Neural progenitor cell (in vitro differentiated cells): ENCODE results near the gene GLIS1.

Experiments
- EZH2 ChIP-seq: fragments of 200-600 bp; sonication (generic); IDR thresholded peaks from 2 replicates; pipeline ENCODE4 v1.6.1; 2017; ENCODE audit warnings: antibody characterized with exemption, mild to moderate bottlenecking, moderate library complexity
- TF ChIP-seq, protein P1 (sequence below): fragments of 200-600 bp; sonication (generic); IDR thresholded peaks from 2 replicates; pipeline ENCODE4 v1.5.1; 2017; ENCODE audit warnings: antibody characterized with exemption, mild to moderate bottlenecking

DNA sequence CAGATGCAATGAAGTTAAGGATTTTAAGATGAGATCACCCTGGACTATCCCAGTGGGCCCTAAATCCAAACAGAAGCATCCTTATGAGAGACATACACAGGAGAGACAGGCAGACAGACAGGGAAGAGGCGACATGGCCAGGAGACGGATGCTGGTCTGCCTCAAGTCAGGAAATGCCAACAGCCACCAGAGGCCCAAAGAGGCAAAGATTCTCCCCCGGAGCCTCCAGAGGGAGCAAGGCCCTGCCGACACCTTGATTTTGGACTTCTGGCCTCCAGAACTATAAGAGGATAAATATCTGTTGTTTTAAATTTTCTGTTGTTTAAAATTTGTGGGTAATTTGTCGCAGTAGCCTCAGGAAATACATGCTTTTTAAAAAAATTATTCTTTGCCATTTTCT lies 116.4 kb downstream of the GLIS1 start:
- TF ChIP-seq, protein P1, sequence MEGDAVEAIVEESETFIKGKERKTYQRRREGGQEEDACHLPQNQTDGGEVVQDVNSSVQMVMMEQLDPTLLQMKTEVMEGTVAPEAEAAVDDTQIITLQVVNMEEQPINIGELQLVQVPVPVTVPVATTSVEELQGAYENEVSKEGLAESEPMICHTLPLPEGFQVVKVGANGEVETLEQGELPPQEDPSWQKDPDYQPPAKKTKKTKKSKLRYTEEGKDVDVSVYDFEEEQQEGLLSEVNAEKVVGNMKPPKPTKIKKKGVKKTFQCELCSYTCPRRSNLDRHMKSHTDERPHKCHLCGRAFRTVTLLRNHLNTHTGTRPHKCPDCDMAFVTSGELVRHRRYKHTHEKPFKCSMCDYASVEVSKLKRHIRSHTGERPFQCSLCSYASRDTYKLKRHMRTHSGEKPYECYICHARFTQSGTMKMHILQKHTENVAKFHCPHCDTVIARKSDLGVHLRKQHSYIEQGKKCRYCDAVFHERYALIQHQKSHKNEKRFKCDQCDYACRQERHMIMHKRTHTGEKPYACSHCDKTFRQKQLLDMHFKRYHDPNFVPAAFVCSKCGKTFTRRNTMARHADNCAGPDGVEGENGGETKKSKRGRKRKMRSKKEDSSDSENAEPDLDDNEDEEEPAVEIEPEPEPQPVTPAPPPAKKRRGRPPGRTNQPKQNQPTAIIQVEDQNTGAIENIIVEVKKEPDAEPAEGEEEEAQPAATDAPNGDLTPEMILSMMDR, result no peak
- TF ChIP-seq EZH2, result no peak
